Measurements from ENCODE around the gene CNPY3.

CNPY3 gene

DNA sequence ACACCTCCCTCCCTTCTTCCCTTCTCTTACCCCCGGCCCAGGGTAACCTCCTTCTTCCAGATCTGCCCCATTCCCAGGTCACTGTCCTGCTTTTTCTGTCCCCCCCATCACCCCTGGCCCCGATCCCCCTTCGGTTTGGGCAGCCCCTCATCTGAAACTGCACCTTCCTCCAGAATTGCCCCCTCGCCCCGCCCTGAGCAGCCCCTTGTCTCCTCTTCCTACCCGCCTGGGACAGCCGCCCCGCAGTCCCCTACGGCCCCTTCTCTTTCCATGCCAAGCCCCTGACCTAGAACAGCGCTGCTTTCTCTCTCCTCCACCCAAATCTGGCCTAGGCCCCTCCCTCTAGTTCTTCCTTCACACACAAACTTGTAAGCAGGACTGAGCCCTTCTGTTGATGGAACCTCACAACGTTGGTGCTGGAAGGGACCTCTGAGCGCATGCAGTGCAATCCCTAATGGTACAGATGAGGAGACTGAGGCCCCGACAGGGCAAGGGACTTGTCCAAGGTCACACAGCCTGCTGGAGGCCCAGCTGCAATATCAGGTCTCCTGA is 55.7 kb downstream of the CNPY3 start:
- DNase-seq, result no peak

GRCh38 chr6:42987533-42988451 is 58.5 kb downstream of the CNPY3 start:
- DNase-seq, result no peak

- no peak for DNase-seq
Observed at GRCh38 chr6:42988486-42989020, 59.3 kb downstream of the CNPY3 start.

All from NCI-H1930 (cell line).